ENCODE measurements around the gene SH3RF2.

The SH3RF2 gene

DNA sequence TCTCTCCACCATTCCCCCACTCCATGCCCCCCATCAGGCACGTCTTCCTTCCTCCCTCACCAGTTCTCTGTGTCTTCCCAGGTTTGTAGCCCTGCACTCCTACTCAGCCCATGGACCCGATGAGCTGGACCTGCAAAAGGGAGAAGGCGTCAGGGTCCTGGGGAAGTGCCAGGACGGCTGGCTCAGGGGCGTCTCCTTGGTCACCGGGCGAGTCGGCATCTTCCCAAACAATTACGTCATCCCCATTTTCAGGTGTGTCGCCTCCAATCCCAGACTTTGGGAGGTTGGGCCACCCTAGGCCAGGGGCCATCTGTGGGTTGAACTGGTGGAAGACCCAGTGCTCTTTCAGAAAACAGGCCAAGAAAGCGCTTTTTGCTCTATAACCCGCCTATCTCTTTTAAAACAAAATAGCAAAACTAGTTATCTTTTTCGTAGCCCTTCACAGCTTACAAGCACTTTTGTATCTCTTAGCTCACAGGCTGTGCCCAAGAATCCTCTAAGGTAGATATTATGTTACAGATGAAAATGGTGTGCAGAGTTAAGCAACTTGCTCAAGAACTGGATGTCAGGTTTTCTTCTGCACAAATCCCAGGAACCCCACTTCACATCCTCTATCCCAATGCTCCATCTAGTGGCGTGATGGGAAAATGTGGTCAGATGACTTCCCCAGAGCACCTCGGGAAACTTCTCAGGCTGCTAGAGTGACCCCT is 112.8 kb downstream of the SH3RF2 start:
- peak; percentile 77 for DNase-seq (ENCODE audit: low spot score)

DNA sequence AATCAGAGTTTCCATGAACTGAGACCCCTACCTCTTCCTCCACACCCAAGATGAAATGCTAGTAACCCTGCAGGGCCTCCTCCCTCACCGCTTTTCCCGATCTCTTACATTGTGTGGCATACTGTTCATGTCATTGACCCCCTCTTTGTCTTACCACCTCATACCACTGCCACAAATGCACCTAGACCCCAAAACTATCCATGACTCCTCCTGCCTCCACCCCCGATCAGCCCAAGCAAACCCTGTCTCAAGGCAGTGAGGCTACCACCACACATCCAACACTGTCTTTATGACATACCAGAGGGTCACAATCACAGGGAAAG is 113.3 kb downstream of the SH3RF2 start:
- no peak for DNase-seq (ENCODE audit: low spot score)

DNA sequence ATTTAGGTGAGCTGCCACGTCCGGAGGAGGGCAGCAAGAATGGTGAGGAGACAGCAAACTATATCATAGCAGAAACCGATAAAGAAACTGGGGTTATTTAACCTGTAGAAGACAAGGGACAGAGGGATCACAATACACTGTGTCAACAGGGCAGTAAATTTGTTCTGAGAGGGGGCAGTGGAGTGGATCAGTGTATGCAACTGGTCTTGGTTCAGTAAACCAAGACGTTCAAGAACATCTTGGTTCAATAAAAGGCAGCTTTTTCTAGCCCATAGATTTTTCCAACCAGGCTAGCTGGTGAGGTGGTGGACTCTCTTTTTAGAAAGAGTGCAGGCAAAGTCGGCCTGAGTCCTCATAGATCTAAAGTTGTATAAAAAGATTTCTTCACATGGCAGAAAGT is 113.7 kb downstream of the SH3RF2 start:
- no peak for DNase-seq (ENCODE audit: low spot score)

DNA sequence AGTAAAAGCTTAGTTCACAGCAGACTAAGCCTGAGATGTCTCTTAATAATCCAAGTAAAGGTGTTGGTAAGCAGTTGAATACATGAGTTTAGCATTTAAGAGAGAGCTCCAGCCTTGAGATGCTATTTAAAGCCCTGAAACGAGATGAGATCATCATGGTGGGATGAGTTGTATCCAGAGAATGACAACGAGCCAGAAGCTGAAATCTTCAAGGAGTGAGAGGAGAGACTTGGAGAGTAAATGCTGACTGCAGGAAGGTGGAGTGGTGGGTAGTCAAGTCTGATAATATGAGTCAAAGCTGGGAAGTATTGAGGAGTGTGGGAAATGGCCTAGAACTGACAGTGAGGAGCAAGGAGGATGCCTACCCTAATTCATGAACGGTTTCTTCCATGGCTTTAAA is 115.3 kb downstream of the SH3RF2 start:
- DNase-seq (ENCODE audit: low spot score), result no peak

DNA sequence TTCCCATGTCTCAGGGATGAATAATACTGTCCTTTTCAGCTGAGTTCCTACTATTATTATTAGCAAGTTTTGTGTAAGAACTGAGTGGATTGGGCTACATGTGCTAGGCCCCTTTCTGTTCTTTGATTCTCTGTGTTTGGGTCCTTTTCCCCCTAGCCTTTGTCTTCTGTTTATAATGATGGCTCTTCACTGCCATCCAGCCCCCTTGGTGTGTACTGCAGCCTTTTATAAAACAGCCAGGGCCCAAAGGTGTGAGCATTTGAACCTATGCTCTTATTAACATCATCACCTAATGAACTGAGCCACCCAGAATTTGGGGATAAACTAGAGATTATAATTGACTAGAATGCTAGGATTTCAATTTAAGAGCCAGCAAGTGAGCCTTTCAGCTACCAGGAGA is 116.4 kb downstream of the SH3RF2 start:
- DNase-seq (ENCODE audit: low spot score), result no peak

DNA sequence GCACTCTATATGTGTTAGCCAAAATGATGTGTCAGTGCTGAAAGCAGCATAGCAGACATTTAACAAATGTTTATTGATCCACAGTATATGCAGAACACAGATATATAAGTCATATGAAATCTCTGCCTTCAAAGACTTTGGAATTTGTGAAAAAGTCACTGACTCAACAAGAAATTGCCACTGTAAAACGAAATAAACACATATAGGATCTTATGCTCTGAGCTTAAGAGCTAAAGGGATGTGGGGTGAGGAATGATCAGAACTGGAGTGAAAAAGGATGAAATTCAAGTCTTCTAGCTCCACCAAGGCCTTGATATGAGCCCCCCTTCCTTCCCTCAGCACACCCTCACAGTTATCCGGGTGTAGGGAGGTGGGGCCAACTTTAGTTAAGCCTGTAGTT is 119.1 kb downstream of the SH3RF2 start:
- DNase-seq (ENCODE audit: low spot score), result no peak

DNA sequence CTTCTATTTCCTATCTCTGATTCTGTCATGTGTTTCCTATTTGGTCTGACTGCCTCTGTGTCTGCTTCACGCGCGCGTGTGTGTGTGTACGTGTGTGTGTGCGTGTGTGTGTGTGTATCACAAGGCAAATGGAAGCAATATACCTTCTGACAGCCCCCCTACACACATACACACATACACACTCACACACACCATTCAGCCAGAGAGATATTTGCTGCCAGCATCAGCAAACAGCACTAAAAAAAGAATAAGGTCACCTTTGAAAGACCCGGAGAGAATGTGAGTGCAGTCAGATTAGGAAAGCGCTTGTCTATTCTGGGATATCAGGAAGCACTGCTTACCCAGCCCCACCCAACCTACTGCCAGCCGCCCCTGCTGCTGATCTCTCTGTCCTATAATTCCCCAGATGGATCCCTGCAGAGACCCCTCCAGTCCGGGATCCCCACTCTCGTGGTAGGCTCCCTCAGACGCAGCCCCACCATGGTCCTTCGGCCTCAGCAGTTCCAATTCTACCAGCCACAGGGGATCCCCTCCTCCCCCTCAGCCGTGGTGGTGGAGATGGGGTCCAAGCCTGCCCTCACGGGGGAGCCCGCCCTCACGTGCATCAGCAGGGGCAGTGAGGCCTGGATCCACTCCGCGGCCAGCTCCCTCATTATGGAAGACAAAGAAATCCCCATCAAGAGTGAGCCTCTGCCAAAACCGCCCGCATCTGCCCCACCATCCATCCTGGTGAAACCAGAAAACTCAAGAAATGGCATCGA is 123.3 kb downstream of the SH3RF2 start:
- no peak for DNase-seq (ENCODE audit: low spot score)

DNA sequence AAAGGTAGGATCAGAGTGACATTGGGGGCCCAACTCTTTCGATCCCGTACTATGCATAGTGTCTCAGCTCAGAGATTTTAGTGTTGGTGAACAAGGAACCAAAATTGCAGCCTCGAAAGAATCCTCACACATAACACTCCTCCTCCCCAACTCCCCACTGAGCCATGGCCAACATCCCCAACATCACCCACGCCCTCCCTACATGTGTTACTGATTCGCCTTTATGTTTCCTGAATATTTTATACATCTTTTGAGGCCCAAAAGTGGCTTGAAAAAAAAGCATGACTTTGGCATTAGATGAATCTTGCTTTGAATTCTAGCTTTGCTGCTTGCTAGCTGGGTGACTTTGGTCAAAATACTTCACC is 123.8 kb downstream of the SH3RF2 start:
- DNase-seq (ENCODE audit: low spot score), result no peak

DNA sequence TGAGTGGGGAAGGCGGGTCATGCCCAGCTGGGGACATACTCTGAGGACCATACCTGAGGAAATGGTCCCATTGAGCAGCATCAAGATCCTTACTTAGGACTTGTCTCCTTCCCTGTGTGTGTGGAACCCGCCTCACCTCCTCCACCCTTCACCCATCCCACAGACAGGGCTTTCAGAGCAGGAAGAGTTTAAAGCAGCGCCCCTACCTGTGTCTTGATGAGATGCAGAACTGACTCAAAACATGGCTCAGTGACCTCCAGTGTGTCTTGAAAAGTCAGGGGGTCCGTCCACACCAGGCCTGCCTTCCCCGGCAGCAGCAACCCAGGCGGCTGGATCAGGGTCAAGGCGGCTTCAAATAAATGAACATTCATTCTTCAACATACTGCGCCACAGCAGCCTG is 130.6 kb downstream of the SH3RF2 start:
- DNase-seq (ENCODE audit: low spot score), result no peak

DNA sequence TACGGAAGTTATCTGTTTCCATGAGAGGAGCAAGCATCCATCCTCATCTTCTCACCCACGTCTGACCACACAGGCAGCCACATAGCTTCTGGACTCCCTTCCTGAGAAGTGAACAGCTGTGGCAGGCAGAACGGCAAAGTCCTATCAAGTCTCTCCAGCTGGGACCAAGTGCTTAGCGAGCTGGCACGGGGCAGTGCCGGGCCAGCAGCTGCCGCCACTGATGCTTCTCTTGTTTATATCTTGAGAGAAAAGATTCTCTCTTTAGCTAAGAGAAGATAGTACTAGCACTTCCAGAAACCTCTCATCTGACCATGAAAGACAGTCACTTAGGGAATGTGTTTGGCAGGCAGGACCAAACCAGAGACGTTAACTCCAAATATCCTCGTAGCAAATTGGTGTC is 131.8 kb downstream of the SH3RF2 start:
- no peak for DNase-seq (ENCODE audit: low spot score)

DNA sequence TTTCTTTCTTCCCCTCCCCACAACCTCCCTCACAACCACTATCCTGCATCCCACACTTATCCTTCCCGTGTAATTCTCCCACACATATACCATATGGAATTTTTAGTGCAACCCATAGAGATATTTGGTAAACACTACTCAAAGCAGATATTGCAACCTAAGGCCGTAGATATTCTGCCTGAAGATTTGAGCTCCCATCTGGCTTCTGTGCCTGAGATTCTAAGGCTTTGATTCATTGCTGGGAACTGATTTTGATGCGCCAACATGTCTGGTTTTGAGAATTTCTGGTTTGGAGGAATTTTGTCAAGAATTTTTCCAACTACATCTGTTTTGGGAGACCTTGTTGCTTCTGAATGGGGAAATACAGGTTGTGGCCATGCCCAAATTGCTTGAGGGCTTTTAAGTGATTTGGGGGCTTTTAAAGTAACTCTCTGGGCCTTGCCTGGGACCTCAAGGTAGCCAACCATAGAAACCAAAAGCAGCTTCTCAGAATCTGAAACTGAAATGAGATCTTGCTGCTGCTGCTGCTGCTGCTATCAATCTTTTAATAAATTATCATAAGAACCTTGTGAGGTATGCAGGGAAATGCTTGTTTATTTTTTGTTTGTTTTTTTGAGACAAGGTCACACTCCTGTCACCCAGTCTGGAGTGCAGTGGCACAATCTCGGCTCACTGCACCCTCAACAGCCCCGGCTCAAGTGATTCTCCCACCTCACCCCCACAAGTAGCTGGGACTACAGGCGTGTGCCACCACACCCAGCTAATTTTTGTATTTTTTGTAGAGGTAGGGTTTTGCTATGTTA is 132.8 kb downstream of the SH3RF2 start:
- DNase-seq (ENCODE audit: low spot score), result no peak

DNA sequence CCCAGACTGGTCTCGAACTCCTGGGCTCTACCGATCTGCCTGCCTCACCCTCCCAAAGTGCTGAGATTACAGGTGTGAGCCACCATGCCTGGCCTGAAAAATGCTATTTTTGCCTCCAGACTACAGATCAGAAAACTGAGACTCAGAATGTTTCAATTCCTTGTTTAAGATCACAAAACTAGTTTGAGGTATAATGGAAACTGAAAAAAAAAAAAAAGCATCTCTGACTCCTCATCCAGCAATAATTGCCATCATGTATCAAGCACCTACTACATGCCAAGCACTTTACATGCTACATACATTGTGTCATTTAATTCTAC is 133.4 kb downstream of the SH3RF2 start:
- no peak for DNase-seq (ENCODE audit: low spot score)

DNA sequence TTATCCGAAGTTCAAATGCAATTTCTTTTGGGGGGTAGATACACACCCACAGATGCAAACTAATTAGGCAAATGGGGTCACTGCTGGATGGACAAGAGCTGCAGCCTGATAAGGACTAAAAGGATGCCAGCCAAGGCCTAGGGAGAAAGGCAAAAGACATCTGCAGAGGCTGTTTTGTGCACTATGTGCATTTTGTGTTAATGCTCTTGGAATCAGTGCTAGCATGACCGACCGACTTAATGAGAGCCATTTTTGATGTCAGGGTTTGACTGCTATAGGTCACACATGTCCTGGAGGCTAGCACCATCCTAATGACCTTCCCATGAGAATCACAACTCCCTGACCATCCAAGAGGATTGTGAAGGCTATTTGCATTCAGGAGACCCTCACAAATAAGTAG is 134.4 kb downstream of the SH3RF2 start:
- no peak for DNase-seq (ENCODE audit: low spot score)

DNA sequence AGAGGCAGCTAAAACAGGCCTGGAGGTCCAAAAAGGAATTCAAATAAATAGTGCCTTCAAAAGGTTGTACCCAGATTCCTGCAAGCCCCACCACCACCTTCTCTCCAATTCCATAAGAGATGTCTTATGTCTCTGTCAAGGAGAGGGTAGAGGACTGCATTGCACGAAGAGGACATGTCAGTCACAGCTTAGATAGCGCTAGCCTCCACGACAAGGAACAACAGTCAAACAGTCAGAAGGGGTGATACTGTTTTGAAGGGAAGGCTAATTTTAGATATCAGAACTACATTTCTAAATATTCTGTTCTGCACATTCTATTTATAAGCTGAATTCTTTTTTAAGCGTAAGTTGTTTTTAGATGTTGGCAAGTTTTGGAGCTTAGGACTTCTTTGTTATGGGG is 134.8 kb downstream of the SH3RF2 start:
- DNase-seq (ENCODE audit: low spot score), result no peak

DNA sequence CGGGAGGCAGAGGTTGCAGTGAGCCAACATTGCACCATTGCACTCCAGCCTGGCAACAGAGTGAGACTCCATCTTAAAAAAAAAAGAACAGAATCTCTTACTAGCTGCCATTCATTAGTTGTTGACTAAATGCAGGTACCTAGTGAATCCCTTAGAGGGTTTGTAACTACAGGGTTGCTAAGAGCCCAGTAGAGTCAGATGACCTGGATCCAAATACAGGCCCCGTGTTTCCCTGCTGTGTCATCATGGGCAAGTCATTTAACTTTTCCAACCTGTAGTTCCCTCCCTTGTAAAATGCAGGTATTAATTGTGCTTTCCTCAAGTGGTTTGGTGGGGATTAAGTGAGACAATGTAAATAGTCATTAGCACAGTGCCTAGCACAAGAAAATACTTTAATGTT is 136.2 kb downstream of the SH3RF2 start:
- DNase-seq (ENCODE audit: low spot score), result no peak

DNA sequence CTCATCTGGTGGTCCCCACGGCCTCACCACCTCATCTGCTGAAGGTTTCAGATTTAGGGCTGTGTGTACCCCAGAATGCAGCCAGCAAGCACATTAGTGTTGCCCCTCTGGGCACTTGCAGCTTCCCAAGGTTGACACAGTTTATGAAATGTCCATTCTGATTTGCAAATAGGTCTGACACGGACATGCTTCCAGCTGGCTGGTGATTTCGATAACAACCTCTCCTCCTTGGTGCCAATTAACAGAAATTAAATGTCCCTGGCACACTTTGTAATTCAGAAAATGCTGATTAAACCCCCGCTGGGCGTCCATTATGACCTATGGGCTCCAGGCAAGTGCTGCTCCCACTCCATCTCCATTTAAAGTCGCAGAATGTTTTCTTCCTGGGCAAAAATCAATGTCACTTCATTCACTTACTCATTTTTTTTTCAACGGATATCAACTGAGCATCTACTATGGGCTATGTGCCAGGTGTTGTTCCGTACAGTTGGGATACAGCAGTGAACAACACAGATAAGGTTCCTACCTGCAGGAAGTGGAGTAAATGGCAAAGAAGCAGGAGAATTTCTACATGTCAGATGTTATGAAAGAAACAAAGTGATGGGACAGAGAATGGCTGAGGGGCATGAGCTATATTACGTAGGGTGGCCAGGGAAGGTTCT is 137.0 kb downstream of the SH3RF2 start:
- DNase-seq (ENCODE audit: low spot score), result no peak

DNA sequence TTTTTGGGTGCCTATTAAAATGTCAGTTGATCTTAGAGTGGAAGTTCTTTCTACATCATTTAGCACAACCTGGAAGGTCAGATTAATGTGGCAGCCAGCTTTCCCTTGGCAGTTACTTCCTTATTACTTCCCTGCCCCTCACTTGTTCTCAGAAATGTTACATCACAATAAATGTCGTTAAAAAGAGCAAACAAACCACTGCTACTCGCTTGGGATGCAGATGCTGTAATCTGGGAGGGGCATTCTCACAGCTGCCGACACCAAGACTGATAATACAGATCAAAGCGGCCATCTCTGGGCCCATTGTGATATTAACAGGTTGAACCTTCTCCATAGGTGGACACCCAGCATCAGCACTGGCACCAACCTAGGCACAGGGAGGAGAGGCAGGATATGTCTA is 139.7 kb downstream of the SH3RF2 start:
- no peak for DNase-seq (ENCODE audit: low spot score)

DNA sequence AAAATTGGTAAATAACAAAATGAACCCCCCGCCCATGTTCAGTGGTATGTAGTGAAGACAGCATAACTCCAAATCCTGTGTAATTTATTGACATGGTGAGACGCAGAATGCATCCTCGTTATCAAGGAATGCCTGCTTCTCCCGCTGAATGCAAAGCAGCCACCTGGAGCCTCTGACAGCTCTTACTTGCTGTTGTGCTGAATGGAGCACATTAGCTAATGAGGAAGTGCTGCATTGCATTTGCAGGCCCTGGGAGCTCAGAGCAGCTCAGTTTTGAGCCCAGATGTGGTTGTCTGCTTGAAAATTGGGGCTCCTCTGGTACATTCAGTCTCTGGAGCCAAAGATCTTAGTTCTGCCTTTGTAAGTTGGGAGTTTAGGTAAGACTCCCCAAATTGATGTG is 140.1 kb downstream of the SH3RF2 start:
- DNase-seq (ENCODE audit: low spot score), result no peak

DNA sequence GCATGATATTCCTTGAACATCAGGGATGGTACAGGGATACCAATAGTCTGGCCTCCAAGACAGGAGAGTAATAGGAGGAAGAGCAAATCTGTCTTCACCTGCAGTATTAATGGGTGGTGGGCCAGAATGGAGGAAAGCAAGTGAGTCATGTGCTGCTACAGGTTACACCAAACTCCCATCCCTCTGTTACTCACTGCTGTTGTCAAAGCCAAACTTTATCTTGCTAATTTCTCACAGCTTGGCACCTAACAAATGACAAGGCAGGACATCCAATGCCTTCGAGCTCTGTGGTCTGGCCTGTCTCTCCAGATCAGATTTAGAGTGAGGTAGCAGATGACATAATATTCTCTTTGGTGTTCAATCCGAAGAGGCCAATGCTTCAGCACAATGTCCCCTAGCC is 142.2 kb downstream of the SH3RF2 start:
- no peak for DNase-seq (ENCODE audit: low spot score)

DNA sequence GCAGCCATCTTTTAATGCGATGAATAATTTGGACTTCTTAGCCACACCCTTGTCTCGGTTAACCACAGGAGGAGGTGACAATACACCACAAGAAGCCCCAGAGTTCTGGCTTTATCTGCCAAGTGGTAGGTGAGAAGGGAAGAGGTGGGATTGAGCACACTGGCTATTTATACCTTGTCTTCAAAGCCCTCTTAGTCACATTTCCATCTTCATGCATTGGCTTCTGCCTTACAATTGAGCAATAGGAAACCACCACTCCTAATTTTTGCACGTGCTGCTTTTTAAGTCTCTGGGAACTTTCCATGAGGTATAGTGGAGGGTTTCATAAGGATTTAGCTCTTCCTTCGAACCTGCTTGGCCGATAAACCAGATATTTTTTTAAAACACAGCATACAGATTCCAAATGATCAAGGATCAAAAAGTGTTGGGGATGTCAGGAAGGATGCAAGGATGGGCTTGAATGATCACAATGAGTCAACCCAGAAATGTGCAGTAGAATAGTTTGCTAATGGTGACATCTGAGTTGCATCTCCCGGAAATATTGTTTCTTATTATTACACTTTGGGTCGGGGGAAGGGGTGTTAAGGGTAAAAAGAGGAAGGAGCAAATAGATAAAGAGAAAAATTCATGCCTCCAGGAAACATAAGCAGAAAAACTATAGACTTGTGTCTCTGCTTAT is 143.5 kb downstream of the SH3RF2 start:
- no peak for DNase-seq (ENCODE audit: low spot score)

DNA sequence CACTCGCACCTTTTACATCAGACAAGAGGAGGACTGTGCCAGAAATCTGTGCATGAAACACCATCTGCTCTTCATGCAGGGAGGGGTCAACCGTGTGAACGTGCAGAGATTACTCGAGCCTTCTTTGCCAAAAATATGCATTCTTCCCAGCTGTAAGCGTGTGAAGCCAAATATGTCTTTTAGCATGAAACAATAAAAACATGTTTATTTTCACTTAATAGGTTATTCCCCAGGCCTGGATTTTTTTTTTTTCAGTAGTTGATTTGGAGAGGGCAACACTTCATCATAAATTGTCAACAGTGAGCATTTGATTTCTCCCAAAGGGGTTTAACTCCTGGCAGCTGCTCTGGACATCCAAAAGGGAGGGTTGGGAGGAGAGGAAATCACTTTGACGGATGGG is 145.2 kb downstream of the SH3RF2 start:
- no peak for DNase-seq (ENCODE audit: low spot score)

DNA sequence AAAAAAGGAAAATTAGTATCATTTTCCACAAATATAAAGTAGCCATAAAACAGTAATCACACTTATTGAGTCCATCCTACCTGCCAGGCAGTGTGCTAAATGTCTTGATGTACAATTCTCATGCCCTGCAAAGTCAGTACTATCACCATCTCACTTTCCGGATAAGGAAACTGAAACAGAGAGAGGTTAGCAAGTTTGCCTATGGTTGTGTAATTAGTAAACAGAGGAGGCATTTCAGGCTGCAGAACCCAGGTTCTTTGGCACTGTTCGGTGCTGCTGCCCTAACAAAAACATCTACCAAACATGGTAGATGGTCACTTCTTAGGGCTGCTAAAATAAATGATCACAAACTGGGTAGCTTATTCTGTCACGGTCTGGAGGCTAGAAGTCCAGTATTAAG is 146.4 kb downstream of the SH3RF2 start:
- no peak for DNase-seq (ENCODE audit: low spot score)
